ENCODE results near the gene KCNK3.
A peak's percentile ranks its signal among the peaks of the same experiment; 100 is the strongest.

KCNK3 gene

GRCh38 chr2:26692897-26693849 is 651 bp downstream of the KCNK3 start:
- no peak for DNase-seq

GRCh38 chr2:26694001-26694400 is 1.5 kb downstream of the KCNK3 start:
- no peak for DNase-seq

GRCh38 chr2:26696351-26696816 is 3.9 kb downstream of the KCNK3 start:
- peak; percentile 26 for DNase-seq

- DNase-seq: no peak
Measured at GRCh38 chr2:26697425-26697824, 4.9 kb downstream of the KCNK3 start.

GRCh38 chr2:26699295-26699694 is 6.8 kb downstream of the KCNK3 start:
- DNase-seq: no peak

- DNase-seq: no peak
Measured at GRCh38 chr2:26700078-26700477, 7.6 kb downstream of the KCNK3 start.

- DNase-seq: no peak
Measured at GRCh38 chr2:26701596-26701995, 9.1 kb downstream of the KCNK3 start.

- DNase-seq: no peak
Measured at GRCh38 chr2:26702025-26702424, 9.5 kb downstream of the KCNK3 start.

- DNase-seq: no peak
Measured at GRCh38 chr2:26704441-26704977, 12.0 kb downstream of the KCNK3 start.

- no peak for DNase-seq
Measured at GRCh38 chr2:26705126-26705525, 12.6 kb downstream of the KCNK3 start.

GRCh38 chr2:26706093-26706492 is 13.6 kb downstream of the KCNK3 start:
- no peak for DNase-seq

GRCh38 chr2:26706616-26707473 is 14.3 kb downstream of the KCNK3 start:
- no peak for DNase-seq

- no peak for DNase-seq
Measured at GRCh38 chr2:26707747-26708146, 15.2 kb downstream of the KCNK3 start.

- DNase-seq: no peak
Measured at GRCh38 chr2:26708457-26708856, 15.9 kb downstream of the KCNK3 start.

- no peak for DNase-seq
Measured at GRCh38 chr2:26709323-26710110, 17.0 kb downstream of the KCNK3 start.

- no peak for DNase-seq
Measured at GRCh38 chr2:26710145-26710544, 17.6 kb downstream of the KCNK3 start.

GRCh38 chr2:26710743-26711456 is 18.4 kb downstream of the KCNK3 start:
- no peak for DNase-seq

- no peak for DNase-seq
Measured at GRCh38 chr2:26711457-26712161, 19.1 kb downstream of the KCNK3 start.

- DNase-seq: no peak
Measured at GRCh38 chr2:26712486-26713465, 20.3 kb downstream of the KCNK3 start.
